ENCODE results near the gene ZDHHC20. TPM values are rescaled to one million over a fixed set of nuclear protein-coding genes. Genes with fewer than 3 reads are reported as not detected.

ZDHHC20 gene
- total RNA-seq, 1 experiment from 2014 or later = 110 TPM

DNA sequence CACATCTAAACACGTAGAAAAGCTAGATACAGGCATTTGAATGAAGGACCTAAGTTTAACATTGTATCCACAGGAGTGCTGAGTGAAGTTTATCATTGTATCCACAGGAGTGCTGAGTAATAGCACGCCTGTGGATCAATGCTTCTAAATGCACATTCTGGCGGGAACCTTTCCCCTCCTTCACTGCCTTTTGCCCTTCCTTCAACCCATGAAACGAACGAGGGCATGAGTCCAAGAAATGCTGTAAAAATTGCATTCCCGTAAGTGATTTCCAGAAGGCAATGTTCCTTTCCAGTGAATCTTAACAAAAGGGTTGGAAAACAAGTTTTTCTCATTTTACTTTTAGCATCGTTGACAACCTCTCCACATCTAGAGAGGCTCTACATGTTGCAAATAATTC, 88.1 kb downstream of the ZDHHC20 start:
- Histone ChIP-seq H3K4me1 (ENCODE audit: control insufficient read depth in 1 of 2, insufficient read depth in 2 of 2, low read length in 2 of 2) (no peaks in the 10 kb centered on the region), H3K9ac (ENCODE audit: low read length) (no peak overlapping the region), H3K27me3 (ENCODE audit: insufficient read depth, low read length) (no peaks in the 10 kb centered on the region), H3K36me3 (ENCODE audit: control insufficient read depth in 1 of 2, insufficient read depth in 2 of 2, low read length in 2 of 2) (peaks cover 0 to 6% of the 10 kb centered on the region in 2 experiments; a peak in 2 of 4 replicates), H2AFZ (ENCODE audit: low read depth, low read length, poor library complexity, severe bottlenecking) (no peak overlapping the region), H3K79me2 (ENCODE audit: insufficient read depth, low read length) (no peaks in the 10 kb centered on the region), H3K4me3 (replicated peaks in 1 of 2; ENCODE audit: low read depth in 1 of 2, low read length in 2 of 2) (no peak overlapping the region), H4K20me1 (ENCODE audit: insufficient read depth) (no peaks in the 10 kb centered on the region), H3K4me2 (ENCODE audit: low read length) (no peak overlapping the region), H3K9me3 (ENCODE audit: control insufficient read depth in 1 of 2, insufficient read depth in 1 of 2, low read depth in 1 of 2, low read length in 2 of 2) (no peaks in the 10 kb centered on the region), H3K27ac (ENCODE audit: low read depth, low read length) (no peak overlapping the region), H3K9me2 (ENCODE audit: insufficient read depth) (no peaks in the 10 kb centered on the region)
- ChIA-PET POLR2A (no interaction called here), CTCF (no interaction called here), RAD21 (ENCODE audit: low non-redundant PET in 1 of 2, low total read pairs in 2 of 2, uncharacterized antibody in 2 of 2, unreplicated experiment in 2 of 2) (no interaction called here)
- intact Hi-C loops (cut with micrococcal nuclease) = no loop called here
- DNase-seq (ENCODE audit: low read depth, low spot score) = no peak
- BruUV-seq (replicated peaks) = no TSS peak
- TF ChIP-seq EZH2phosphoT487 (IDR thresholded peaks at IDR 0.05; ENCODE audit: borderline replicate concordance) = no peak
- no peak for TF ChIP-seq ZNF274 (IDR thresholded peaks at IDR 0.05; ENCODE audit: low read depth, low read length)
- TF ChIP-seq, protein P1, sequence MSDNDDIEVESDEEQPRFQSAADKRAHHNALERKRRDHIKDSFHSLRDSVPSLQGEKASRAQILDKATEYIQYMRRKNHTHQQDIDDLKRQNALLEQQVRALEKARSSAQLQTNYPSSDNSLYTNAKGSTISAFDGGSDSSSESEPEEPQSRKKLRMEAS (IDR thresholded peaks at IDR 0.05) = no peak
- TF ChIP-seq ZFX (IDR thresholded peaks at IDR 0.05) = no peak
- TF ChIP-seq CBX3 (IDR thresholded peaks at IDR 0.05; ENCODE audit: low read depth) = no peak
- TF ChIP-seq JUND (IDR thresholded peaks at IDR 0.05) = no peak
- TF ChIP-seq ELF1 (IDR thresholded peaks at IDR 0.05; ENCODE audit: borderline replicate concordance, low read depth) = no peak
- no peak for TF ChIP-seq YY1 (IDR thresholded peaks at IDR 0.05; ENCODE audit: extremely low read depth, insufficient replicate concordance, low read depth, low read length)
- TF ChIP-seq EZH2 (IDR thresholded peaks at IDR 0.05) = no peak
- TF ChIP-seq SP1 (IDR thresholded peaks at IDR 0.05; ENCODE audit: low read depth) = no peak
- no peak for ATAC-seq

DNA sequence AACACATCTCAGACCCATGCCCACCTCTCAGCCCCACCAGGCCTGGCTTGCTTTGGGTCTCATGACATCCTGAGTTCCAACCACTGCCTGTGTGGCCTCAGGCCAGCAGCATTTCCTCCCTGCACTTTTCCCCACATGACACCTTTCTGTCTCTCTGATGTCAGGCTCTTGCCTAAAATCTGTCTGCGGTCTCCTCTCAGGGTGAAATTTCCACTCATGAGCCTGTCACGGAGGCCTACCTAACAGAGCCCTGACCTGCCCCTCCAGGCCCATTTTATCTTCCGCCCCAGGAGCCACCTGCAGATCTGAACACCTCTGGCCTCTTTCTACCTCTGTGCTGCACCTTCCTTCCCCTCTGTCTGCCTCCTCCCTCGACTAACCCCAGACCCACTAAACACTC, 93.5 kb downstream of the ZDHHC20 start:
- Histone ChIP-seq H3K4me2 (ENCODE audit: low read length) (no peak overlapping the region), H3K9me3 (ENCODE audit: control insufficient read depth in 1 of 2, insufficient read depth in 1 of 2, low read depth in 1 of 2, low read length in 2 of 2) (no peaks in the 10 kb centered on the region; a peak in 2 of 4 replicates), H3K27me3 (ENCODE audit: insufficient read depth, low read length) (no peaks in the 10 kb centered on the region), H2AFZ (ENCODE audit: low read depth, low read length, poor library complexity, severe bottlenecking) (no peak overlapping the region), H3K9ac (ENCODE audit: low read length) (no peak overlapping the region), H3K36me3 (ENCODE audit: control insufficient read depth in 1 of 2, insufficient read depth in 2 of 2, low read length in 2 of 2) (no peaks in the 10 kb centered on the region), H3K27ac (ENCODE audit: low read depth, low read length) (no peak overlapping the region), H3K4me1 (ENCODE audit: control insufficient read depth in 1 of 2, insufficient read depth in 2 of 2, low read length in 2 of 2) (no peaks in the 10 kb centered on the region), H3K4me3 (replicated peaks in 1 of 2; ENCODE audit: low read depth in 1 of 2, low read length in 2 of 2) (no peak overlapping the region), H3K79me2 (ENCODE audit: insufficient read depth, low read length) (no peaks in the 10 kb centered on the region), H4K20me1 (ENCODE audit: insufficient read depth) (no peaks in the 10 kb centered on the region), H3K9me2 (ENCODE audit: insufficient read depth) (no peaks in the 10 kb centered on the region)
- CTCF ChIA-PET = no interaction called here
- BruUV-seq (replicated peaks) = no TSS peak
- ATAC-seq (no peak), DNase-seq (ENCODE audit: low read depth, low spot score) (no peak)
- POLR2A ChIA-PET = no interaction called here
- intact Hi-C loops (cut with micrococcal nuclease) = no loop called here
- RAD21 ChIA-PET (ENCODE audit: low non-redundant PET in 1 of 2, low total read pairs in 2 of 2, uncharacterized antibody in 2 of 2, unreplicated experiment in 2 of 2) = no interaction called here
- no peak for TF ChIP-seq POLR2A (IDR thresholded peaks at IDR 0.05; ENCODE audit: borderline replicate concordance, extremely low read depth, insufficient read depth, insufficient read length)
- TF ChIP-seq SP1 (IDR thresholded peaks at IDR 0.05; ENCODE audit: low read depth) = no peak
- no peak for TF ChIP-seq ELF1 (IDR thresholded peaks at IDR 0.05; ENCODE audit: borderline replicate concordance, low read depth)
- no peak for TF ChIP-seq FOSL1 (IDR thresholded peaks at IDR 0.05; ENCODE audit: low read depth)
- TF ChIP-seq CTCF (IDR thresholded peaks at IDR 0.05 in 2 of 3, conservative IDR thresholded peaks at IDR 0.05 in 1 of 3; ENCODE audit: borderline replicate concordance in 1 of 3, insufficient read depth in 1 of 3, low read depth in 2 of 3, low read length in 2 of 3) = no peak
- no peak for TF ChIP-seq ZNF274 (IDR thresholded peaks at IDR 0.05; ENCODE audit: low read depth, low read length)
- no peak for TF ChIP-seq ATF3 (IDR thresholded peaks at IDR 0.05)
- no peak for TF ChIP-seq EZH2phosphoT487 (IDR thresholded peaks at IDR 0.05; ENCODE audit: borderline replicate concordance)
- TF ChIP-seq REST (IDR thresholded peaks at IDR 0.05; ENCODE audit: low read depth) = no peak
- TF ChIP-seq CEBPB (IDR thresholded peaks at IDR 0.05; ENCODE audit: low read depth) = no peak
